HepG2 (cell line): ENCODE data around the gene HSPA1B.

Source experiments
- EZH2 ChIP-seq: conservative IDR thresholded peaks from 2 replicates; pipeline ENCODE4 v1.6.1; 2012; ENCODE audit warnings: mild to moderate bottlenecking, low read depth, low read length, moderate library complexity
- FOXJ3 ChIP-seq: sonication (generic); formaldehyde crosslinking; IDR thresholded peaks from 2 replicates; pipeline ENCODE4 v1.4.0; 2020; ENCODE audit warnings: missing genetic modification reagents, mild to moderate bottlenecking, borderline replicate concordance
- JUND ChIP-seq: sonication (generic); formaldehyde crosslinking; IDR thresholded peaks from 2 replicates; pipeline ENCODE4 v1.8.0; 2022; ENCODE audit warnings: mild to moderate bottlenecking, missing genetic modification reagents
- PCBP1 ChIP-seq: fragments of 200-400 bp; formaldehyde crosslinking; IDR thresholded peaks from 2 replicates; pipeline ENCODE4 v1.6.1; 2017; ENCODE audit warnings: mild to moderate bottlenecking, low read depth, low read length, borderline replicate concordance
- POLR2AphosphoS5 ChIP-seq: IDR thresholded peaks from 2 replicates; pipeline ENCODE4 v1.6.1; 2012; ENCODE audit warnings: low read depth, low read length
- SMC3 ChIP-seq: IDR thresholded peaks from 2 replicates; pipeline ENCODE4 v1.6.1; 2011; ENCODE audit warnings: low read length, improper control_type of control experiment
- ZNF20 ChIP-seq: sonication (generic); formaldehyde crosslinking; IDR thresholded peaks from 2 replicates; pipeline ENCODE4 v1.4.0; 2020; ENCODE audit warnings: mild to moderate bottlenecking, moderate library complexity, missing genetic modification reagents
- ZNF607 ChIP-seq: sonication (generic); formaldehyde crosslinking; IDR thresholded peaks from 2 replicates; pipeline ENCODE4 v1.5.1; 2020; ENCODE audit warnings: missing genetic modification reagents, mild to moderate bottlenecking, borderline replicate concordance

GRCh38 chr6:31836474-31837368 is 9.2 kb downstream of the HSPA1B start:
- TF ChIP-seq JUND (no peak), SMC3 (no peak), POLR2AphosphoS5 (no peak), EZH2 (no peak), ZNF607 (CRISPR knock-in tag) (no peak), ZNF20 (CRISPR knock-in tag) (no peak), FOXJ3 (CRISPR knock-in tag) (no peak), PCBP1 (no peak)
